ENCODE measurements around the gene NADK.
A peak's percentile ranks its signal among the peaks of the same experiment; 100 is the strongest.

NADK gene

GRCh38 chr1:1780598-1781525 is 2.6 kb upstream of the NADK start:
- Histone ChIP-seq H3K27ac (ENCODE audit: low read length) (peak overlapping the region; percentile 69), H3K4me2 (ENCODE audit: insufficient read depth, low read length) (no peak overlapping the region), H3K27me3 (ENCODE audit: insufficient read depth, low read length, poor library complexity) (no peaks in the 10 kb centered on the region), H3K36me3 (ENCODE audit: insufficient read depth, low read length) (peaks cover 27% of the 10 kb centered on the region), H3K9ac (ENCODE audit: low read depth, low read length) (peak overlapping the region; percentile 32; the same call in 1 of the 2 replicates), H3K4me1 (ENCODE audit: insufficient read depth, low read length) (peaks cover 49% of the 10 kb centered on the region), H4K20me1 (ENCODE audit: insufficient read depth, low read length) (peaks cover 26% of the 10 kb centered on the region), H2AFZ (ENCODE audit: low read depth, low read length) (no peak overlapping the region), H3K9me3 (ENCODE audit: insufficient read depth, low read length, severe bottlenecking) (no peaks in the 10 kb centered on the region), H3K79me2 (ENCODE audit: insufficient read depth, low read length) (peaks cover 22% of the 10 kb centered on the region), H3K4me3 (ENCODE audit: low read depth in 1 of 2, low read length in 2 of 2) (no peak overlapping the region)
- DNase-seq = no peak
- no peak for TF ChIP-seq CTCF (IDR thresholded peaks at IDR 0.05; ENCODE audit: borderline replicate concordance, extremely low read depth, low read length, poor library complexity, severe bottlenecking)
- TF ChIP-seq EZH2 (IDR thresholded peaks at IDR 0.05; ENCODE audit: borderline replicate concordance, low read depth, low read length, severe bottlenecking) = no peak
- ATAC-seq (ENCODE audit: insufficient read depth, low read depth) = peak; percentile 4; the same call in 2 of the 3 replicates

- Histone ChIP-seq H3K4me1 (ENCODE audit: insufficient read depth, low read length) (peaks cover 58% of the 10 kb centered on the region), H3K4me3 (ENCODE audit: low read depth in 1 of 2, low read length in 2 of 2) (no peak overlapping the region), H3K36me3 (ENCODE audit: insufficient read depth, low read length) (peaks cover 18% of the 10 kb centered on the region), H3K4me2 (ENCODE audit: insufficient read depth, low read length) (peak overlapping the region; percentile 92; the same call in 1 of the 2 replicates), H3K27me3 (ENCODE audit: insufficient read depth, low read length, poor library complexity) (no peaks in the 10 kb centered on the region), H3K9ac (ENCODE audit: low read depth, low read length) (peak overlapping the region; percentile 32), H2AFZ (ENCODE audit: low read depth, low read length) (no peak overlapping the region), H3K27ac (ENCODE audit: low read length) (peak overlapping the region; percentile 69), H3K9me3 (ENCODE audit: insufficient read depth, low read length, severe bottlenecking) (no peaks in the 10 kb centered on the region), H4K20me1 (ENCODE audit: insufficient read depth, low read length) (peaks cover 30% of the 10 kb centered on the region), H3K79me2 (ENCODE audit: insufficient read depth, low read length) (peaks cover 32% of the 10 kb centered on the region)
- TF ChIP-seq EZH2 (IDR thresholded peaks at IDR 0.05; ENCODE audit: borderline replicate concordance, low read depth, low read length, severe bottlenecking) (no peak), CTCF (IDR thresholded peaks at IDR 0.05; ENCODE audit: borderline replicate concordance, extremely low read depth, low read length, poor library complexity, severe bottlenecking) (no peak)
- ATAC-seq (ENCODE audit: insufficient read depth, low read depth) (peak; percentile 55), DNase-seq (peak; percentile 68)
Measured at GRCh38 chr1:1779691-1780597, 1.7 kb upstream of the NADK start.

- Histone ChIP-seq H3K9ac (ENCODE audit: low read depth, low read length) (peak overlapping the region; percentile 99), H4K20me1 (ENCODE audit: insufficient read depth, low read length) (peaks cover 30% of the 10 kb centered on the region), H2AFZ (ENCODE audit: low read depth, low read length) (peak overlapping the region; percentile 96), H3K79me2 (ENCODE audit: insufficient read depth, low read length) (peaks cover 38% of the 10 kb centered on the region), H3K4me3 (ENCODE audit: low read depth in 1 of 2, low read length in 2 of 2) (peak overlapping the region in 1 of 2 experiments; percentile 99; a peak in 2 of 4 replicates), H3K27me3 (ENCODE audit: insufficient read depth, low read length, poor library complexity) (no peaks in the 10 kb centered on the region), H3K27ac (ENCODE audit: low read length) (peak overlapping the region; percentile 1; the same call in 1 of the 2 replicates), H3K4me2 (ENCODE audit: insufficient read depth, low read length) (peak overlapping the region; percentile 92), H3K36me3 (ENCODE audit: insufficient read depth, low read length) (peaks cover 15% of the 10 kb centered on the region), H3K9me3 (ENCODE audit: insufficient read depth, low read length, severe bottlenecking) (no peaks in the 10 kb centered on the region), H3K4me1 (ENCODE audit: insufficient read depth, low read length) (peaks cover 58% of the 10 kb centered on the region)
- DNase-seq (no peak), ATAC-seq (ENCODE audit: insufficient read depth, low read depth) (no peak)
- TF ChIP-seq CTCF (IDR thresholded peaks at IDR 0.05; ENCODE audit: borderline replicate concordance, extremely low read depth, low read length, poor library complexity, severe bottlenecking) (no peak), EZH2 (IDR thresholded peaks at IDR 0.05; ENCODE audit: borderline replicate concordance, low read depth, low read length, severe bottlenecking) (no peak)
Measured at GRCh38 chr1:1779320-1779675, 1.0 kb upstream of the NADK start.

All from DND-41 (cell line).